SH-SY5Y (cell line): ENCODE results near the gene ZBED4.

Experiments used
- GATA2 ChIP-seq: IDR thresholded peaks from 2 replicates; pipeline ENCODE4 v1.6.1; 2011; ENCODE audit warnings: mild to moderate bottlenecking, low read depth, low read length
- GATA3 ChIP-seq: IDR thresholded peaks from 2 replicates; pipeline ENCODE4 v1.6.1; 2011; ENCODE audit warnings: low read depth, mild to moderate bottlenecking, low read length, moderate library complexity

Gene ZBED4

GRCh38 chr22:49877642-49878041 is 24.0 kb downstream of the ZBED4 start:
- TF ChIP-seq GATA2 (no peak), GATA3 (no peak)

DNA sequence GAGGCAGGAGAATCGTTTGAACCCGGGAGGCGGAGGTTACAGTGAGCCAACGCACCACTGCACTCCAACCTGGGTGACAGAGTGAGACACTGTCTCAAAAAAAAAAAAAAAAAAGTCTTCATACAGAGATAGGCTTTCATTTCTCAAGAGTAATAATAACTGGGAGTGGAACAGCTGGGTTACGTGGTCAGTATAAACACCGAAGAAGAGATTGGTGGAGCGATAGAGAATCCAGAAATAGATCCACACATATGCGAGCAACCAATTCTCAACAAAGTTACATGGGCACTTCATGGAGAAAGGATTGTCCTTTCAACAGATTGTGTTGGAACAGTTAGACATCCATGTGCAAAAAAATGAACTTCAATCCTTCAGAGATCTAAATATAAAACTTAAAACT is 24.6 kb downstream of the ZBED4 start:
- TF ChIP-seq GATA3 (no peak), GATA2 (no peak)

DNA sequence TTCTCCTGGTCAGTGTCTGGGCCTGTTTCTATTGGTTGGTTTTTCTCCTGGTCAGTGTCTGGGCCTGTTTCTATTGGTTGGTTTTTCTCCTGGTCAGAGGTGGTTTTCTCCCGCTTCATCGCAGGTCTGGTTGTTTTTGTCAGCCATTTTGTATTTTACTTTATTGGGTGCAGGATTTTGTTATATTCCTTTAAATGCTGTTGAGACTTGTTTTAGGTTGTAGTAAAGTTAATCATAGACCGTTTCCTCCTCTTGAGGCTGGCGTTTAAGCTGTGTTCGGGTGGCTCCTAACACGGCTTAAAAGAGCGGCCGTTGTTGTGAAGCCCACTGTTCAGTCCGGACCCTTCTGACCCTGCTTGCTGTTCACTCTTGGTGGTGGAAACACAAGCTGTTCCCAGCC is 26.2 kb downstream of the ZBED4 start:
- TF ChIP-seq GATA3 (no peak), GATA2 (no peak)

DNA sequence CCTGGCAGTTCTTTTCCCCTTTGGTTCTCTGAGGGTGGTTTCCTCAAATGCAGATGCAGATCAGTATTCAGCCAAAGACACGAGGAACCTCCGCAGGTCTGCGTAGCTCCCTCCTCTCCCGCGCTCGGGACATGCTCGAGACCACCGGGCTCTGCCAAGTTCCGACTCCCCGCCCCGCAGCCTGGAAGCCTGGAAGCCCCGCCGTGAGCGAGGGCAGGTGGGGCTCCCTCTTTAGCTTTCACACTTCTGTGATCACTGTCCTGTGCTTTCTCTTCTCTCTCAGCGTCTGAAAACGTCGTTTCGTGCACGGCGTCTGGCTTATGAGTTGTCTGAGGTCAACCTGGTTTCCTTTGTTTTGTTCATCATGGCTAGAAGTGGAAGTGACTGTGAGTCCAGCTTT is 26.6 kb downstream of the ZBED4 start:
- no peak for TF ChIP-seq GATA3
- TF ChIP-seq GATA2, result no peak

DNA sequence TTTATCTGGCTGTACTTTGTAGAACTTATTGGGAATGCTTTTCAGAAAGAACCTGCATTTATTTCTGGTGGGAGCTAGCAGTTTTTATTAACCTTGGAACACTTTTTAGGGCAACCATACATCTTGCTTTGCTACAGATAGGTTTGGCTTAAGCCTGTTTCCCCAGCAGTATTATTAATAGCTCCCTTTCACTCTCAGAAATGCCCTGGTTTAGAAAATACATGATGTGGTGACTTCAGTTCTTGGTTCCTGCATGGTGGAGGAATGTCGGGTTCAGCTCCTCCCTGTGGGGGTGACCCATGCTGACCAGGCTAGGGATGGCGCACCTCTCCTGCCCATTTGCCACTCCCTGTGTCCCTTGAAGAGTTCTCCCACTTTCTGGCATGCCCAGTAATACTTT is 28.2 kb downstream of the ZBED4 start:
- TF ChIP-seq GATA3 (no peak), GATA2 (no peak)

DNA sequence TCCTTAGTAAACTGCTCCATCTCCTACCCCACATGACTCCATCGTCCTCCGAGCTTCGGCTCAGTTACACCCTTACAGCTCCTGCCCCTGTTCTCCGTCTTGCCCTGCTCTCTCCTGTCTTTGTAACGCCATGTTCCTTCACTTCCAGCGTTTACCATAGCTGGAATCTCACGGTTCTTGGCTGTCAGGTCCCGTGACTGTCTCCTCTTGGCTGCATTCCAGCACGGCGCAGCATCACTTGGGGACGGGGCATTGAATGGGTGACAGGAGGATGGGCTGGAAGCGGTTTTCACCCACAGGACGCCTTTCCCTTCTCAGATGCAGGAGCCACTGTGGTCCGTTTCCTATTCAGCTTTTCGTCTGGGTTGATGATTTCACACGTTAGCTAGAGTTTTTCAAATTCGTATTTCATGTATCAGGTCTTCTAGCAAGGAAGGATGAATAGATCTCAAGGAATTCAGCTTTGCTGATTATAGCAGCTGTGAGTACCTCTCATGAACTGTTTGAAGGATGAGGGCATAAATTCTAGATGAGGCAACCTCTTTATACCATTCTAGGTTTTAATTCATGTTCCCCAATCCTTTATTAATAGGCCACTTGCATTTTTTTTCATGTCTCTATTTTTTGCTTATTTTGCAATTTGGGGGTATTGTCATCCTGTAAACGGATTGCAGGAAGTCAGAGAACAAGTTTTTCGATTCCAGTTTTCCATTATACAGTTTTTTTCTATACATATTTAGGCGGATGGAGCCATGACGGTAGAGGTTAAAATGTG is 29.1 kb downstream of the ZBED4 start:
- TF ChIP-seq GATA2, result no peak
- no peak for TF ChIP-seq GATA3

GRCh38 chr22:49883294-49883640 is 29.6 kb downstream of the ZBED4 start:
- TF ChIP-seq GATA2 (no peak), GATA3 (no peak)

DNA sequence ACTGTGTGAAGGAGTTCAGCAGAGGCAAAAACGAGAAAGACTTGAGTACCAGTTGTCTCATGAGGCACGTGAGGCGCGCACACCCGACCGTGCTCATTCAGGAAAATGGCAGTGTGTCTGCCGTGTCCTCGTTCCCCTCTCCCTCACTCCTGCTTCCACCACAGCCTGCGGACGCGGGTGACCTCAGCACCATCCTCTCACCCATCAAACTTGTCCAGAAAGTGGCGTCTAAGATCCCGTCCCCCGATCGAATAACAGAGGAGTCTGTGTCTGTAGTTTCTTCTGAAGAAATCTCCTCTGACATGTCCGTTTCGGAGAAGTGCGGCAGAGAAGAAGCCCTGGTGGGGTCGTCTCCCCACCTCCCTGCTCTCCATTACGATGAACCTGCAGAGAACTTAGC is 30.4 kb downstream of the ZBED4 start:
- TF ChIP-seq GATA3 (no peak), GATA2 (no peak)

- TF ChIP-seq GATA3 (no peak), GATA2 (no peak)
Observed at GRCh38 chr22:49884503-49885260, 31.0 kb downstream of the ZBED4 start.

DNA sequence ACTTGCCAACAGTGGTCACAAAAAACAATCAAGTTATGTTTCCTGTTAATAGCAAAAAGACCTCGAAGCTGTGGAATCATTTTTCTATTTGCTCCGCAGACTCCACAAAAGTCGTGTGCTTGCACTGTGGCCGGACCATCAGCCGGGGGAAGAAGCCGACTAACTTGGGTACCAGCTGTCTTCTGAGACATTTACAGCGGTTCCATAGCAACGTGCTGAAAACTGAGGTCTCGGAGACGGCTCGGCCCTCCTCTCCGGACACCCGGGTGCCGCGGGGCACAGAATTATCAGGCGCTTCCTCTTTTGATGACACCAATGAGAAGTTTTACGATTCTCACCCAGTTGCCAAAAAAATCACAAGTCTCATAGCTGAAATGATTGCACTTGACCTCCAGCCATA is 31.6 kb downstream of the ZBED4 start:
- TF ChIP-seq GATA3, result no peak
- TF ChIP-seq GATA2, result no peak

GRCh38 chr22:49885881-49886280 is 32.2 kb downstream of the ZBED4 start:
- TF ChIP-seq GATA2 (no peak), GATA3 (no peak)

- no peak for TF ChIP-seq GATA2
- TF ChIP-seq GATA3, result no peak
Observed at GRCh38 chr22:49886346-49887063, 32.9 kb downstream of the ZBED4 start.

DNA sequence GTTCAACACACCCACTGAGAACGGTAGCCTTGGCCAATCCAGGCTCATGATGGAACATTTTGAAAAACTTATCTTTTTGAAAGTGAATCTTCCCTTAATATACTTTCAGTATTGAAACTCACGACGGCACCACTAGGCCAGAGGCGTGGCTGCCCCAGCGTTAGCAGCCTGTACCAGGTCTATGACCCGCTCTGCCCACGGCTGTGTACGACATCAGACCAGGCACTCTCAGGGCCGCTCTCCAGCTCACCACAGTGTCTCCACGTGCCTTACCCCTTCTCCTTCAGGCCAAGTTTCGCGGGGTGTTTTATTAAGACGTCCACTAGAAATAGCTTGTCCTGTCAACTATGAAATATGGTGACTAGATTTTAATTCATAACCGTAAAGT is 33.4 kb downstream of the ZBED4 start:
- TF ChIP-seq GATA2 (no peak), GATA3 (no peak)

DNA sequence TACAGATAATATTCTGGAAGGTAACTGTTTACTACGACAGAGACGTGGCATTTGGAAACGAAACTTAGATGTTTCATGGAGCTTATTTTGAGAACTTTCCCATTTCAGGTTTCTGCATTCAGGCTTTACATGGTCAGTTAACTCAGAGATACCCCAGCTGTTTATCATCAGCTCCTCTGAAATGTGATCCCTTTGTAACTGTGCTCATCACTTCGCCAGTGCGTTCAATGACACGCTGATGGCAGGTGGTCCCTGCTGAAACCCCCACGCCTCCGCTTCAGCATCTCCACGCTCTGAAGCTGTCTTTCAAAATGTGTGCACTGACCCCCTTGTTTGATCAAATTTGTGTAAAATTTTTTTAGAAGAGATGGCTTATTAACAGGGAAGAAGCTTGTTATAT is 34.1 kb downstream of the ZBED4 start:
- no peak for TF ChIP-seq GATA2
- TF ChIP-seq GATA3, result no peak
